ENCODE measurements around the gene NGEF.
A peak's percentile ranks its signal among the peaks of the same experiment; 100 is the strongest.

Gene NGEF

GRCh38 chr2:233060980-233061590 is 48.0 kb upstream of the NGEF start:
- no peaks in the 10 kb centered on the region for H3K27me3 ChIP-seq (ENCODE audit: insufficient read depth, low read length)
- no peaks in the 10 kb centered on the region for H3K9me2 ChIP-seq (ENCODE audit: low read depth, low read length)
- H3K4me1 ChIP-seq (ENCODE audit: insufficient read depth, low read length, severe bottlenecking), result peaks cover 36% of the 10 kb centered on the region
- H3K4me3 ChIP-seq (ENCODE audit: low read depth, low read length, poor library complexity, severe bottlenecking), result peak overlapping the region; percentile 75
- peak overlapping the region; percentile 85 for H3K4me2 ChIP-seq (ENCODE audit: low read length)
- no peak for TF ChIP-seq EZH2 (IDR thresholded peaks at IDR 0.05; ENCODE audit: borderline replicate concordance, low read length)
- TF ChIP-seq, protein P1, sequence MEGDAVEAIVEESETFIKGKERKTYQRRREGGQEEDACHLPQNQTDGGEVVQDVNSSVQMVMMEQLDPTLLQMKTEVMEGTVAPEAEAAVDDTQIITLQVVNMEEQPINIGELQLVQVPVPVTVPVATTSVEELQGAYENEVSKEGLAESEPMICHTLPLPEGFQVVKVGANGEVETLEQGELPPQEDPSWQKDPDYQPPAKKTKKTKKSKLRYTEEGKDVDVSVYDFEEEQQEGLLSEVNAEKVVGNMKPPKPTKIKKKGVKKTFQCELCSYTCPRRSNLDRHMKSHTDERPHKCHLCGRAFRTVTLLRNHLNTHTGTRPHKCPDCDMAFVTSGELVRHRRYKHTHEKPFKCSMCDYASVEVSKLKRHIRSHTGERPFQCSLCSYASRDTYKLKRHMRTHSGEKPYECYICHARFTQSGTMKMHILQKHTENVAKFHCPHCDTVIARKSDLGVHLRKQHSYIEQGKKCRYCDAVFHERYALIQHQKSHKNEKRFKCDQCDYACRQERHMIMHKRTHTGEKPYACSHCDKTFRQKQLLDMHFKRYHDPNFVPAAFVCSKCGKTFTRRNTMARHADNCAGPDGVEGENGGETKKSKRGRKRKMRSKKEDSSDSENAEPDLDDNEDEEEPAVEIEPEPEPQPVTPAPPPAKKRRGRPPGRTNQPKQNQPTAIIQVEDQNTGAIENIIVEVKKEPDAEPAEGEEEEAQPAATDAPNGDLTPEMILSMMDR (IDR thresholded peaks at IDR 0.05; ENCODE audit: low read length), result no peak
- peaks cover 22% of the 10 kb centered on the region for H3K36me3 ChIP-seq (ENCODE audit: insufficient read depth, low read length)
- no peaks in the 10 kb centered on the region for H3F3A ChIP-seq (ENCODE audit: insufficient read depth, low read length)
- H3K79me2 ChIP-seq (ENCODE audit: insufficient read depth, low read length), result no peaks in the 10 kb centered on the region
- no peak overlapping the region for H2AFZ ChIP-seq (ENCODE audit: low read length)
- H3K9me3 ChIP-seq (ENCODE audit: low read length), result no peaks in the 10 kb centered on the region
- H3K9ac ChIP-seq (ENCODE audit: low read length), result peak overlapping the region; percentile 88
- H3K27ac ChIP-seq (ENCODE audit: low read depth, low read length, poor library complexity, severe bottlenecking), result peak overlapping the region; percentile 94
- H4K20me1 ChIP-seq (ENCODE audit: insufficient read depth, low read length), result no peaks in the 10 kb centered on the region

GRCh38 chr2:233060501-233060979 is 47.5 kb upstream of the NGEF start:
- H2AFZ ChIP-seq (ENCODE audit: low read length), result no peak overlapping the region

DNA sequence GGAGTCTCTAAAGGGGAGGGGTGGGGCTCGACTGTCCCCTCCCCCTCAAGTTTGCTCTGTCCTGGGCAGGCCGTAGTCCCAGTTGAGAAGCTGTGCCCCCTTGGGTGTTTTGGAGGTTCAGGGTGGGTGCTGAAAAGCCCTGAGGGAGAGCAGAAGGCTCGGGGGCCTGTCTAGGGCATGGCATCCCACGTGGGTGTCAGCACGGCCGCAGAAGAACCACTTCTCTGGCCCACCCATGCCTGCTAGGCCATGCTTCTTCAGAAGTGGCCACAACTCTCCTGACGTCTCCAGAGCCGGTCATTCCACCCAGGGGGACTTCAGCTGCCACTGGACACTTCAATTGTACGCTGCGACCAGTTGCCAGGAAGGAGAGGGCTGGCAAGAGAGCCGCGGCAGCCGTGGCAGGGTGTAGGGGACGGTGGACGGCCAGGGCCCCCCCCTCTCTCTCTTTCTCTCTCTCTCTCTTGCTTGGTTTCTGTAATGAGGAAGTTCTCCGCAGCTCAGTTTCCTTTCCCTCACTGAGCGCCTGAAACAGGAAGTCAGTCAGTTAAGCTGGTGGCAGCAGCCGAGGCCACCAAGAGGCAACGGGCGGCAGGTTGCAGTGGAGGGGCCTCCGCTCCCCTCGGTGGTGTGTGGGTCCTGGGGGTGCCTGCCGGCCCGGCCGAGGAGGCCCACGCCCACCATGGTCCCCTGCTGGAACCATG is 46.9 kb upstream of the NGEF start, which contains the start of gene INPP5D:
Gene INPP5D (plus strand): TSS at position 546 of the 704 bp plus-strand sequence. CDS start 137 bp downstream, at position 683.
- Histone ChIP-seq H3K36me3 (ENCODE audit: insufficient read depth, low read length) (peaks cover 17% of the 10 kb centered on the region), H3K9me3 (ENCODE audit: low read length) (no peaks in the 10 kb centered on the region), H2AFZ (ENCODE audit: low read length) (no peak within 1 kb of the TSS), H3F3A (ENCODE audit: insufficient read depth, low read length) (no peaks in the 10 kb centered on the region), H3K79me2 (ENCODE audit: insufficient read depth, low read length) (no peaks in the 10 kb centered on the region), H3K9ac (ENCODE audit: low read length) (peak within 1 kb of the TSS; percentile 88), H3K4me1 (ENCODE audit: insufficient read depth, low read length, severe bottlenecking) (peaks cover 36% of the 10 kb centered on the region), H3K27ac (ENCODE audit: low read depth, low read length, poor library complexity, severe bottlenecking) (peak within 1 kb of the TSS; percentile 94), H4K20me1 (ENCODE audit: insufficient read depth, low read length) (no peaks in the 10 kb centered on the region), H3K4me3 (ENCODE audit: low read depth, low read length, poor library complexity, severe bottlenecking) (peak within 1 kb of the TSS; percentile 75), H3K27me3 (ENCODE audit: insufficient read depth, low read length) (no peaks in the 10 kb centered on the region), H3K9me2 (ENCODE audit: low read depth, low read length) (no peaks in the 10 kb centered on the region), H3K4me2 (ENCODE audit: low read length) (peak within 1 kb of the TSS; percentile 85)
- TF ChIP-seq, protein P1 (IDR thresholded peaks at IDR 0.05; ENCODE audit: low read length), result no peak
- no peak for TF ChIP-seq EZH2 (IDR thresholded peaks at IDR 0.05; ENCODE audit: borderline replicate concordance, low read length)

More at GRCh38 chr2:233060501-233060979, 47.5 kb upstream of the NGEF start:
- Histone ChIP-seq H3F3A (ENCODE audit: insufficient read depth, low read length) (no peaks in the 10 kb centered on the region), H3K27ac (ENCODE audit: low read depth, low read length, poor library complexity, severe bottlenecking) (peak overlapping the region; percentile 94), H3K36me3 (ENCODE audit: insufficient read depth, low read length) (peaks cover 20% of the 10 kb centered on the region), H3K4me2 (ENCODE audit: low read length) (peak overlapping the region; percentile 85), H3K27me3 (ENCODE audit: insufficient read depth, low read length) (no peaks in the 10 kb centered on the region), H3K79me2 (ENCODE audit: insufficient read depth, low read length) (no peaks in the 10 kb centered on the region), H3K9me3 (ENCODE audit: low read length) (no peaks in the 10 kb centered on the region), H3K9me2 (ENCODE audit: low read depth, low read length) (no peaks in the 10 kb centered on the region), H3K4me1 (ENCODE audit: insufficient read depth, low read length, severe bottlenecking) (peaks cover 36% of the 10 kb centered on the region), H4K20me1 (ENCODE audit: insufficient read depth, low read length) (no peaks in the 10 kb centered on the region), H3K4me3 (ENCODE audit: low read depth, low read length, poor library complexity, severe bottlenecking) (peak overlapping the region; percentile 75), H3K9ac (ENCODE audit: low read length) (peak overlapping the region; percentile 88)
- TF ChIP-seq EZH2 (IDR thresholded peaks at IDR 0.05; ENCODE audit: borderline replicate concordance, low read length), result no peak
- TF ChIP-seq, protein P1 (IDR thresholded peaks at IDR 0.05; ENCODE audit: low read length), result no peak

Measured in OCI-LY1 (cell line).